H1 (cell line): ENCODE results near the gene SLC4A1AP. TPM values are rescaled to one million over a fixed set of nuclear protein-coding genes. Genes with fewer than 3 reads are reported as not detected.

Experiments used
- CTCF ChIA-PET: fragments of 300-600 bp; sonication (Branson Sonifier 250); formaldehyde crosslinking; loops from one replicate; lab custom pipeline; 2021; ENCODE audit not compliant: partially characterized antibody; lab: Charles Lee
- POLR2A ChIA-PET: fragments of 300-600 bp; sonication (Branson Sonifier 250); formaldehyde crosslinking; loops from one replicate; lab custom pipeline; 2021; ENCODE audit warnings: inconsistent platforms; ENCODE audit not compliant: partially characterized antibody; lab: Charles Lee
- DNase-seq, 2 experiments: peaks; one replicate each; pipeline versions ENCODE4 v3.0.0 to v3.0.0-alpha.2; 2010 to 2022; ENCODE audit warnings: low spot score in 2 of 2, low read depth in 1 of 2, mixed read lengths in 1 of 2
- FAIRE-seq: peaks from 2 replicates; lab custom pipeline; 2011; peaks lifted over from hg19 to GRCh38; lab: Jason Lieb, UNC
- H2AFZ ChIP-seq: 2 replicates; pipeline ENCODE4 v1.8.1; 2012; ENCODE audit warnings: low read length, inconsistent platforms
- H2AK5ac ChIP-seq: 2 replicates; pipeline ENCODE4 v1.6.1; 2013; ENCODE audit warnings: low read depth, low read length
- H2BK120ac ChIP-seq: replicated peaks from 2 replicates; pipeline ENCODE3; 2013; ENCODE audit warnings: low read depth, low read length, inconsistent platforms
- H2BK12ac ChIP-seq: 2 replicates; pipeline ENCODE4 v1.6.1; 2013; ENCODE audit warnings: low read depth, low read length
- H2BK15ac ChIP-seq: 2 replicates; pipeline ENCODE4 v1.6.1; 2013; ENCODE audit warnings: low read length
- H2BK20ac ChIP-seq: 2 replicates; pipeline ENCODE4 v1.6.1; 2013; ENCODE audit warnings: low read length
- H2BK5ac ChIP-seq: 2 replicates; pipeline ENCODE4 v1.6.1; 2013; ENCODE audit warnings: low read depth, low read length
- H3K14ac ChIP-seq: 2 replicates; pipeline ENCODE4 v1.6.1; 2013; ENCODE audit warnings: inconsistent platforms; ENCODE audit not compliant: insufficient read length
- H3K18ac ChIP-seq: 2 replicates; pipeline ENCODE4 v1.6.1; 2013; ENCODE audit warnings: low read length; ENCODE audit errors: extremely low read depth
- H3K23ac ChIP-seq: 2 replicates; pipeline ENCODE4 v1.6.1; 2013; ENCODE audit warnings: inconsistent platforms; ENCODE audit not compliant: insufficient read length
- H3K23me2 ChIP-seq: 2 replicates; pipeline ENCODE4 v1.6.1; 2013; ENCODE audit warnings: low read depth, low read length
- H3K27ac ChIP-seq: 2 replicates; pipeline ENCODE4 v1.6.1; 2011; ENCODE audit warnings: low read depth, low read length, inconsistent platforms
- H3K27me3 ChIP-seq, 4 experiments: replicated peaks in 1 of 4; 1 replicate in 1 of 4; 2 replicates in 3 of 4; pipeline versions ENCODE4 v1.6.1 to v1.8.1; 2011 to 2013; ENCODE audit warnings: low read length in 3 of 4, mild to moderate bottlenecking in 3 of 4, inconsistent platforms in 2 of 4, mixed read lengths in 2 of 4, moderate library complexity in 1 of 4; ENCODE audit not compliant: control insufficient read depth in 3 of 4, insufficient read depth in 3 of 4; ENCODE audit errors: extremely low read depth in 1 of 4
- H3K36me3 ChIP-seq, 4 experiments: 2 replicates each; pipeline versions ENCODE4 v1.6.1 to v1.8.1; 2011 to 2013; ENCODE audit warnings: mild to moderate bottlenecking in 4 of 4, low read length in 3 of 4, moderate library complexity in 2 of 4, control low read depth in 1 of 4, inconsistent platforms in 1 of 4; ENCODE audit not compliant: insufficient read depth in 4 of 4, control insufficient read depth in 2 of 4
- H3K4ac ChIP-seq: replicated peaks from 2 replicates; pipeline ENCODE3; 2013; ENCODE audit warnings: low read length, low read depth, mixed read lengths, inconsistent platforms; ENCODE audit not compliant: insufficient read length
- H3K4me1 ChIP-seq, 4 experiments: replicated peaks in 1 of 4; 1 replicate in 1 of 4; 2 replicates in 3 of 4; pipeline versions ENCODE4 v1.6.1 to v1.8.1; 2011 to 2013; ENCODE audit warnings: low read length in 3 of 4, inconsistent platforms in 2 of 4, mixed read lengths in 1 of 4; ENCODE audit not compliant: insufficient read depth in 4 of 4, control insufficient read depth in 3 of 4
- H3K4me2 ChIP-seq, 2 experiments: 2 replicates each; pipeline versions ENCODE4 v1.6.1 to v1.8.1; 2011 to 2013; ENCODE audit warnings: low read depth in 2 of 2, low read length in 2 of 2, control low read depth in 1 of 2, inconsistent platforms in 1 of 2, mild to moderate bottlenecking in 1 of 2; ENCODE audit not compliant: insufficient read depth in 1 of 2
- H3K4me3 ChIP-seq, 4 experiments: fragments of 200-600, 300-600 bp in 1 of 4; sonication (generic), shearing (Covaris generic), sonication (Bioruptor Twin) in 1 of 4; 2 replicates each; pipeline versions ENCODE4 v1.5.1 to v1.8.1; 2011 to 2016; ENCODE audit warnings: low read length in 4 of 4, low read depth in 3 of 4, control low read depth in 2 of 4, inconsistent platforms in 2 of 4, mild to moderate bottlenecking in 2 of 4, mixed read lengths in 1 of 4, moderate library complexity in 1 of 4; ENCODE audit not compliant: insufficient read depth in 2 of 4; ENCODE audit errors: extremely low read depth in 1 of 4
- H3K56ac ChIP-seq: replicated peaks from 2 replicates; pipeline ENCODE3; 2013; ENCODE audit warnings: low read depth, mild to moderate bottlenecking, mixed read lengths, low read length, inconsistent platforms; ENCODE audit not compliant: insufficient read length
- H3K79me1 ChIP-seq: 2 replicates; pipeline ENCODE4 v1.6.1; 2013; ENCODE audit warnings: low read depth, low read length, control low read depth
- H3K79me2 ChIP-seq, 2 experiments: 2 replicates each; pipeline versions ENCODE4 v1.6.1 to v1.8.1; 2012 to 2013; ENCODE audit warnings: low read length in 2 of 2, mild to moderate bottlenecking in 2 of 2, inconsistent platforms in 1 of 2; ENCODE audit not compliant: insufficient read depth in 2 of 2, control insufficient read depth in 1 of 2
- H3K9ac ChIP-seq, 4 experiments: replicated peaks in 1 of 4; 1 replicate in 1 of 4; 2 replicates in 3 of 4; pipeline versions ENCODE4 v1.6.1 to v1.8.1; 2011 to 2013; ENCODE audit warnings: low read depth in 3 of 4, low read length in 3 of 4, control low read depth in 2 of 4, mild to moderate bottlenecking in 2 of 4, moderate library complexity in 2 of 4, inconsistent platforms in 1 of 4; ENCODE audit errors: extremely low read depth in 1 of 4
- H3K9me3 ChIP-seq, 2 experiments: 2 replicates each; pipeline versions ENCODE4 v1.6.1 to v1.8.1; 2012 to 2013; ENCODE audit warnings: mild to moderate bottlenecking in 2 of 2, moderate library complexity in 2 of 2, control low read depth in 1 of 2, inconsistent platforms in 1 of 2, low read depth in 1 of 2, low read length in 1 of 2, mixed read lengths in 1 of 2; ENCODE audit not compliant: insufficient read depth in 2 of 2
- H4K20me1 ChIP-seq, 2 experiments: replicated peaks in 1 of 2; 2 replicates each; pipeline versions ENCODE3 to v1.8.1; 2011 to 2013; ENCODE audit warnings: inconsistent platforms in 2 of 2, low read length in 2 of 2, mild to moderate bottlenecking in 1 of 2; ENCODE audit not compliant: insufficient read depth in 2 of 2, control insufficient read depth in 1 of 2
- H4K5ac ChIP-seq: 2 replicates; pipeline ENCODE4 v1.6.1; 2013; ENCODE audit warnings: low read length, low read depth, mixed read lengths, inconsistent platforms; ENCODE audit not compliant: insufficient read length
- H4K8ac ChIP-seq: 2 replicates; pipeline ENCODE4 v1.8.0; 2013; ENCODE audit warnings: mild to moderate bottlenecking, moderate library complexity, low read length, inconsistent platforms; ENCODE audit not compliant: insufficient read depth; ENCODE audit errors: extremely low read depth
- H4K91ac ChIP-seq: replicated peaks from 2 replicates; pipeline ENCODE3; 2013; ENCODE audit warnings: low read length, mixed read lengths, inconsistent platforms; ENCODE audit not compliant: insufficient read length
- CTCF ChIP-seq, 3 experiments: IDR thresholded peaks; 1 replicate in 2 of 3; 2 replicates in 1 of 3; pipeline versions ENCODE4 v1.5.1 to v1.6.1; 2011; ENCODE audit warnings: low read length in 3 of 3, mild to moderate bottlenecking in 3 of 3, inconsistent platforms in 2 of 3, low read depth in 1 of 3, moderate library complexity in 1 of 3; ENCODE audit not compliant: insufficient read depth in 1 of 3; ENCODE audit errors: control extremely low read depth in 1 of 3
- RAD21 ChIP-seq, 2 experiments: IDR thresholded peaks in 1 of 2; conservative IDR thresholded peaks in 1 of 2; 2 replicates each; pipeline ENCODE4 v1.6.1; 2011; ENCODE audit warnings: low read depth in 2 of 2, low read length in 2 of 2, improper control_type of control experiment in 1 of 2, inconsistent platforms in 1 of 2, mild to moderate bottlenecking in 1 of 2, moderate library complexity in 1 of 2
- SUZ12 ChIP-seq: fragments of 200-600 bp; sonication (generic); IDR thresholded peaks from 2 replicates; pipeline ENCODE4 v1.6.1; 2012; ENCODE audit warnings: mild to moderate bottlenecking, inconsistent platforms, low read length, moderate library complexity, mixed read lengths
- WGBS, 2 experiments: shearing (Covaris generic) in 1 of 2; methylation state at CpG; one replicate each; pipeline versions ENCODE4 v1.1.6 to v1.1.7; 2013 to 2015; ENCODE audit warnings: low lambda C conversion rate in 2 of 2, mixed read lengths in 2 of 2, inconsistent platforms in 1 of 2, low coverage in 1 of 2, missing lambda C conversion rate in 1 of 2; ENCODE audit not compliant: insufficient replicate concordance in 2 of 2, insufficient coverage in 1 of 2, insufficient read length in 1 of 2; ENCODE audit errors: extremely low coverage in 1 of 2, missing lambda C conversion rate in 1 of 2; 5-methylcytosine and 5-hydroxymethylcytosine counted together
- polyA plus RNA-seq, 7 experiments: library from polyadenylated mRNA; depleted of rRNA in 3 of 7; stranded (reverse) in 5 of 7; unstranded in 2 of 7; fragments of >200 nt in 5 of 7; fragments of 200-250 nt in 2 of 7; gene quantifications; 1 replicate in 5 of 7; 2 replicates in 1 of 7; 4 replicates in 1 of 7; pipeline versions ENCODE4 v1.2.1 to v1.2.3, GENCODE V29; 2011 to 2013; ENCODE audit warnings: missing spikeins in 2 of 7, mixed read lengths in 2 of 7
- total RNA-seq: library from RNA; stranded (reverse); fragmentation: NEBNext Ultra II Directional; extraction: Animal tissue kit (Norgen Biotek cat#: 25700); gene quantifications from 2 replicates; pipeline ENCODE4 v1.2.1, GENCODE V29; 2021

Gene SLC4A1AP
- total and polyA plus RNA-seq, 2 of the 8 experiments (the other 6 are each of a cell fraction or from before 2014, with no cell fraction given) = 8.1 to 18.4 TPM

GRCh38 chr2:27621524-27621923 is 42.2 kb upstream of the SLC4A1AP start:
- FAIRE-seq (no peak), DNase-seq (no peak)
- no peaks in the 10 kb centered on the region for H3K27me3 ChIP-seq
- no peaks in the 10 kb centered on the region; a peak in 3 of 7 replicates for H3K4me1 ChIP-seq
- WGBS, 2 experiments = 93% methylated on average over 1 of the region's 1 CpG; no CpG with 5 or more reads in 1 of the 2 experiments
- H3K4me3 ChIP-seq = no peak overlapping the region
- H4K91ac ChIP-seq = no peak overlapping the region
- H3K79me2 ChIP-seq = no peaks in the 10 kb centered on the region
- no peaks in the 10 kb centered on the region for H3K79me1 ChIP-seq
- H2BK20ac ChIP-seq = no peak overlapping the region
- no peaks in the 10 kb centered on the region for H3K23me2 ChIP-seq
- H2BK120ac ChIP-seq = no peak overlapping the region
- H3K56ac ChIP-seq = no peak overlapping the region
- H2AK5ac ChIP-seq = no peak overlapping the region
- no peak overlapping the region for H3K4ac ChIP-seq
- CTCF ChIA-PET = interaction anchor here (0.7 to 1.5 kb wide), 6 partner anchors 14 to 318 kb away, joined by 3 to 7 read pairs (median 3); no protein-coding TSS in a partner anchor
- no peak overlapping the region for H3K27ac ChIP-seq
- no peak overlapping the region for H3K4me2 ChIP-seq
- TF ChIP-seq CTCF (IDR thresholded peaks at IDR 0.05; ENCODE audit: control extremely low read depth in 1 of 3, insufficient read depth in 1 of 3, low read depth in 1 of 3, low read length in 3 of 3) (peak in 2 of 3 experiments; percentile 10 to 26; a peak in 1 of 4 replicates), RAD21 (IDR thresholded peaks at IDR 0.05 in 1 of 2, conservative IDR thresholded peaks at IDR 0.05 in 1 of 2; ENCODE audit: low read depth in 2 of 2, low read length in 2 of 2) (peak; percentile 30 to 37; a peak in 3 of 4 replicates), SUZ12 (no peak)
- H2BK15ac ChIP-seq = no peak overlapping the region
- no peak overlapping the region for H4K5ac ChIP-seq
- no peaks in the 10 kb centered on the region for H4K20me1 ChIP-seq
- no peak overlapping the region for H2BK12ac ChIP-seq
- H3K36me3 ChIP-seq = peaks cover 3 to 58% (median 5%) of the 10 kb centered on the region in 4 experiments; a peak in 7 of 8 replicates
- H3K9me3 ChIP-seq = no peaks in the 10 kb centered on the region
- H2AFZ ChIP-seq = no peak overlapping the region
- no peak overlapping the region for H3K23ac ChIP-seq
- H3K9ac ChIP-seq = no peak overlapping the region
- H4K8ac ChIP-seq = no peak overlapping the region
- H3K18ac ChIP-seq = no peak overlapping the region
- H3K14ac ChIP-seq = no peak overlapping the region
- H2BK5ac ChIP-seq = no peak overlapping the region
- POLR2A ChIA-PET = interaction anchor here (1.1 to 1.3 kb wide), 2 partner anchors 42 to 179 kb away, joined by 3 read pairs; partner anchors contain the start of genes SLC4A1AP and SUPT7L
